ENCODE measurements around the gene OR6A2.
A peak's percentile ranks its signal among the peaks of the same experiment; 100 is the strongest.
"Not testable (repeated sequence)": the region's sequence is repeated elsewhere in the genome, so short reads cannot be mapped to it uniquely, and the experiment has no call there.

OR6A2 gene

DNA sequence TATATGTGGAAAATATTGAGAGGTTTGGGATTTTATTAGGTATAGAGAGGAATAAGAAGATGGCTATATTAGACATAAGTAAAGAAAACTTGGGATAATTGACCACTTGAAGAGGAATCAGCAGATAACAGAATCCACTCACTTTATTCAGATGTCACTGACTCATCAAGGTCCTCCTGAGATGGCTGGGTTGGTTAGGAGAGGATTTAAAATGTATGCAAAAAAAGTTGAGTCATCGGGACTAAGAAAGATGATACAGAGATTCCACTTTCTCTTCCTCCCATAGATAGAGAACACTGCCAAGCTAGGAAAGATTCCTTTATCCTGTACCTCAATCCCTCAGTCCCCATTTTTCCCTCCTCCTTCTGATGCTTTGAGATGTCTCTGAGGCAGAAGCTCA is at the start of gene OR6A2:
Gene OR6A2, minus strand, starts transcription at position 288 of the 400 bp plus-strand sequence. CDS start 3,981 bp downstream, outside the sequence.
- DNase-seq: no peak

DNA sequence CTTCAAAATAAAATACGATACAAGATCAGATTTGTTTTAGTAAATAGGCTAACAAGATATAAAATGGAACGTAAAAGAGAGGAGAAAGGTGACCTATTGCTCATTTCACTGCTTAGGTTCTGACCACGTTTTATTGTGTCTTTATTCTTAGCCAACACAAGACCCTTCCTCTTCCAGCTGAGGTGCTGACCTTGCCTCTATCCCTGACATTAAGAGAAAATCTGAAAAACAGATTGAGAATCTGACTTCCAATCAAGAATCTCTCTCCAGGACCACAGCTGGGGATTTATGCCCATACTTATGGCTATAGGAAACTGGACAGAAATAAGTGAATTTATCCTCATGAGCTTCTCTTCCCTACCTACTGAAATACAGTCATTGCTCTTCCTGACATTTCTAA is 45.9 kb upstream of the OR6A2 start, which contains the start of gene OR10A5:
Gene OR10A5, plus strand, starts transcription at position 301 of the 400 bp plus-strand sequence. Its CDS starts 0 bp downstream, at position 301.
- DNase-seq: no peak

DNA sequence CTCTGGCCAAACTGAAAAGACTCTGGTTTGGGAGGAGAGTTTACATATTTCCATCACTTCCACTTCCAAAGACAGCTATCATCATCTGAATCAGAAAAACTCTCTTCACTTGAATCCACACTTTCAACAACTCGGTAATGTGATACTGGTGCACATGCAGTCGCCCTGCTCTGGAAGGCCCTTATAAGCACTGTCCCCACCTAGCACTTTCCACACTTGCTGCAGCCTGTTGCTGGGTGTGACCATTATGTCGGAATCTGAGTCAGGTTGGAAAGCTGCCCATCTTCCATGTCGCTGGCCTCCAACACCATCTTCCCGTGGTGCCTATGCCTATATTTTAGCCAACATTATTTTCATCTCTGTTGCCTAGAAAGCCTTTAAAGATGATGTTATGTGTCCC is 44.9 kb upstream of the OR6A2 start:
- no peak for DNase-seq

DNA sequence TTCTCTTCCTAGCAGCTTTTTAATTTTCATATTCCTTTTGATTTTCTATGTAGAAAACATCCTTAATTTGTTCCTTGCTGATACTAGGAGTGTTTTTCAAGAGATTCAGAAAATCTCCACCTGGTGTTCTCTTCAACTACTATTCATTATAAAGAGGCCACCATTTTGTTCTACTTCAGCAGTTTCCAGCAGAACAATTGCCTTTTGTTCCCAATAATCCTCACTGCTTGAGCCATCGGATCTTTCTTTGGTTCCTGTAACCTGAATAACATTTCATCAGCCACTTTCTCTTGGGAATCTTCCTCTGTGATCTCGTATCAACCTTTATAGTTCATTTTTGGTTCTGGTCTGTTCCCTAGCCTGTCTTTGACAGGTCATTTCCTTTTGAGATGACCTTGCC is 44.2 kb upstream of the OR6A2 start:
- DNase-seq: no peak

DNA sequence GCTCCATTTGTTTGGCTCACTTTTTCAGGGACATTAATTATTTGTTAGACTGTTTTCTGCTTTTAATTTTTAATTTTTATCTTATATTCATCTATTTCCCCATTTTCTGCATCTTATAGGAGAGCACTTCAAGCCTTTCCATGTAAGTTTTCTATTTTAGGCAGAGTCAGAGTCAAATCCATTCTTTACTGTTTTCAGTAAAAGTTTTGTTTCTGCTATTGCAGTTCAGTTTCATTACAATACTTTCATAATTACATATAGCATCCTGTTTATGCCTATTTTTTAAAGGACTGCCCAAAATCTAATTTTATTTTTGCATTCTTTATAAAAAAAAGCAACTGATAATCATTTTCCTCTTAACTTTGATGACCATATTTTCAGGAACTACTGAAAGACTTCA is 42.2 kb upstream of the OR6A2 start:
- DNase-seq: no peak

DNA sequence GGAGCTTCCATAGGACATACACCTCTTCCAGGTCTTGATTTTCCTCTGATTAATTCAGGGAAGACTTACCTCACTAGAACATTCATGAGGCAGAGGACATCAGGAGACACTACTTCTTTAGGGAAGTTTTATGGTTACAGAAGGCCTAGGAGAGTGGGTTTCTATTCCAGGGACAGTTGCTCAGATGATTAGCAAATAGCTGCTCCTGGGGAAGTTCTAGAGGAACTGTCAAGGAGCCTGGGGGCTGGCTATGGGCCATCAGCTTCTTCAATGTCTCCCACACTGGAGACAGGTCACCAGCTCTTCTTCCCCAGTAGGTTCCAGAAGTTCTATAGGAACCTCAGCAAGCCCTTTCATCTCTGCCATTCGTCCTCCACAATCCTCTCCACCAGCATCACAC is 34.5 kb upstream of the OR6A2 start:
- no peak for DNase-seq

DNA sequence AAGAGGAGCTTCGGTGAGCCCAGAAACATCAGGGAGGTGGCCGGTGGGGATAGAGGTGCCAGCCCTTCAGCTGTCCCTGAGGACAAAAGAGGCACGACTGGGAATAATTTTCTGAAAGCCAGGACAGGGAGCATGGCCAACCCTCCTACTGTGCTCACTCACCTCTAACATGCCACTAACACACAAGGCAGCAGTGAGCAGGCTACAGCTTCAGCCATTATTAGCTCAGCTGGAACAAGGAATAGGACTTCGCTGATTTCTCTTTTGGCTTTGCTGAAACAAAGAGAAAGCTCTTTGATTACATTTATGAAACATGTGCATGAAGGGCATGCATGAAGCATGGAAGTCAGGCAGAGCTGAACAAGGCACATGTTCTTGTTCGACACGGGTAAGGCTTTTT is 33.9 kb upstream of the OR6A2 start:
- DNase-seq: no peak

DNA sequence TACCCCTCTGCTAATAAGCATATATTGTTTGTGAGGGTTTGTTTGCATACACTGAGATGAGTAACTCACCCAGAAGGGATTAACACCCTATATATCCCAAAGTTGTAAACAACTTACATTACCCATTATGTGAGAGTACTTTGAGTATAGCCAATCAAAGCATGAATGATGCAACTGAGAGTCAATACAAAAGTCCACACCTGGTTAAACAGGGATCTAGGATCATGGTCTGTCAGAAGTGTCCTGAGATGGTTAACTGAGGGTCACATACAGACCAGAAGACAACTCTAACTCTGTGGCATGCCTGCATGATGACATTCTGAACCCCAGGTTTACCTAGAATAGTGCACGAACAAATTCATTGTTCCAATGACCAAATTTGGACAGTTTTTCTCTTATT is 28.6 kb upstream of the OR6A2 start:
- no peak for DNase-seq

DNA sequence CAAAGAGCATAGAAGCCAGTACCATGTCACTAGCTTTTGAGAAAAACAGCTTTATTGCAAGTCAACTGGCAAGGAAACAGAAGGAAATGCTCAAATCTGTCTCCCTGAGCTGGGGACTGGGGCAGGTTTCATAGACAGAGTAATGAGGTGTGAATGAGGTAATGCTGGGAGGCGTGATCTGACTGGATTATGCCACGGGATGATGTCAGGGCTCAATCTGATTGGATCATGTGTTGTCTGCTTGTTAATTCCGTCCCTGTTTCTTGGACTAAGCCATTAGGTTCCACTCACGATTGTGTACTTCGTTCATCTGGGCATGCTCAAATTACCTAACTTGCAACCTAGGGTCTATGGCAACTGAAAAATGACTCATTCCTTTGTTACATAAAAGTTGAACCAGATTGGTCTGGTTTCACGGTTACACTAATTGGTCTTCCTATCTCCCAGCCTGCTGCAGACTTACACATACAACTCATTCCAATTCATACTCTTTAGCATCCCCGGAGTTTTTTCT is 25.8 kb upstream of the OR6A2 start:
- peak; percentile 10 for DNase-seq

DNA sequence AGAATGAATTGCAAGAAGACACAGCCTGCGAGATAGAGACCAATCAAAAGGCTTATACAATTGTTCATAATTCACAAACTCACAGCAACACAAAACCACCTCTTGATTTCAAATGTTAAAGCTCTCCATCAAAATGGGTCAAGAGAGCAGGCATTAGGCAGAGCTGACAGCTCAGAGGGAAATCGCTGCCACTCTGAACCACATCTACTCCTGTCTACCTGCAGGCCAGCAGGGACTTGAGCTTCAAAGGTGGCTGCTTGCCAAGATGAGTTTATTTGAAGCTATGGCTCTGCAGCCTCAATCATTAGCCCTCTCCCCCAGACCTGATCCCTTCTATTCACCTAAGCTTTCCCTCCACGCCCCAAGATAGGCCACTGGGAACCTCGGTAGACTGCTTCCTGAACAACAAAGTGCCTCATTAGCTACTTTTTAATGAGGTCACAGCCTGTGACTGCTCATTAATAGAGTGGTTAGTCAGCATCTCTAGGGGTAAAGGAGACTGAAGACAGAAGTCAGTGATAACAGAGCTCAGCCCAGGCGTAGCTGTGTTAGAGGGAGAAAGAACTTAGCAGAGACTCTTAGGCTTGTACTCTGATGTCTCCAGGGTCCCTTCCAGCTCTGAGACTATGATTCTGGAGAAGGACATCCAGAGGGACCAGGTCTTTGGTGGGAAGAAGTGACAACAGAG is 24.8 kb upstream of the OR6A2 start:
- no peak for DNase-seq

DNA sequence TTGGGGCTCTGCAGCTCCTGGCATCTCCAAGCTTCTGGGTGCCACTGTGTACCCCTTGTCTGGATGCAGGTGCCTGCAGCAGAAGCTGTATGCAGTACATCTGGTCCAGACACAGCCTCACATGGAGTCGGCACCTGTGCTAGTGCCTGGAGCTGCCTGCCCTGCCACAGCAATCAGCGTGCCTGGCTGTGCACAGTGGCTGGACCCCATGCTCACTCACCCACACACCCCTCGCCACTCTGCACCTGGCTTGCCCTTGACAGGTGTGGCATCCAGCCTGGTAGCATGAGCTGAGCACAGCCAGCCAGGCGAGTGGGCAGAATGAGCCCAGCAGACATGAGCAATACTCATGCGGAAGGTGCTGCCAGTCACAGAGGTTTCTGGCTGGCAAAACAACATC is 19.5 kb upstream of the OR6A2 start:
- no peak for DNase-seq

DNA sequence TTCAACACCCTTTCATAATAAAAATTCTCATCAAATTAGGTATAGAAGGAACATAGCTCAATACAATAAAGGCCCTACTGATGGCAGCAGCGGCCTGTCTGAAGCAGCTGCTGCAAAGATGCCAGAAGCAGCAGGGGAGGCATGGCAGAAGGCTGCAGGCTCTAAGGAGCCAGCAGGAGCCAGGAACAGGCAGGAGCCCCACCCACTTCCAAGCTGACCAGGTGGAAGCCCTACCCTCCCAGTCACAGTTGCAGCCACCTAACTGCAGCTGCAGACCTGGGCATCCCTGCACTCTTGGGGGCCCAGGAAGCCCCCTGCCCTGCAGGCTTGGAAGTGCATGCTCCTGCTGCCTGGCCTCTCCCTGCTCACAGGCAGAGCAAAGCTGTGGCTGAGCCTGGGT is 18.2 kb upstream of the OR6A2 start:
- DNase-seq: peak; percentile 28

DNA sequence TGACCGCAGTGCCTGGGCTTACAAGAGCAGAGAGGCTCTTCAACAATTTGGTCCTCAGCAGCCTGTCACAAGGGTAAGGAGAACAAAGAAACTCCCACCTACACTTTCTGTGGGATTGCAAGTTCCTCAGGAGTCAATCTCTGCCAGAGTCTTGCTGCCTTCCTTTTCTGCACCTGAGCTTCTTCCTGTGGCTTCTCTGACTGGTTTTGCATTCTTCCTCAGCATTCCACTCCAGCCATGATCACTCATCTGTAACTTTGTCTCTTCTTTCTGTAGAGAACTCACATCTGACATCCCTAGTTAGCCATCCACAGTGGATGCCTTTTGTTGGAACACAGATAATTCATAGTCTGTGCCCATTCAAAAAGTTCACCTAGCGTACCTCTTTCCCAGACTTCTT is 14.2 kb upstream of the OR6A2 start:
- no peak for DNase-seq

DNA sequence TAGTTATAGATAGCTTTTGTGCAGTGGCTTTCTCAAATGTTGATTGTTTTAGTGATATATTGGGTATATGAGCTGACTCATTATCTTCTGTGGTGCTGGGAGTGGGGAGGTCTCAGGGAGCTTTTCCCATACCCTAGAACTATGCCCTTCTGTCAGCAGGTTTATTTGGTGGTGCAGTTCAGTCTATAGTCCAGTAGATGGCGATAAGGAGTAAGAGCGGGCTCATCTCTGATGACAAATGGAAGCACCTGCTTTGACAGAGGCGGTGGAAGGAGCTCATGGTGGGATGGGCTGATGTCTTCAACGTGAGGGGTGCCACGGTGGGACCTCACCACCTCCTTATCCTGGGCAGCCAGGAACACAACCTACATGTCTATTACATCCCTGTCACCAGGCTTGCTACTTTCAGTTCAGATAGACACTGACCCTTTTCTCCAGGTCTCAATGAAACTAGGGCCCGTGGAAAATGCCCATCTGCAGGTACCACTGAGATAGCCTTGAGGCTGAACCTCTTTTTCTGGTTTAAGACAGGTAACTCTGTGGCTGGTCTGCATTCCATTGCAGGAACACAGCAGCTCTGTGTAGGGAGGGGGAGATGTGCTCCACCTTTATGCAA is 13.0 kb upstream of the OR6A2 start:
- peak; percentile 72 for DNase-seq

DNA sequence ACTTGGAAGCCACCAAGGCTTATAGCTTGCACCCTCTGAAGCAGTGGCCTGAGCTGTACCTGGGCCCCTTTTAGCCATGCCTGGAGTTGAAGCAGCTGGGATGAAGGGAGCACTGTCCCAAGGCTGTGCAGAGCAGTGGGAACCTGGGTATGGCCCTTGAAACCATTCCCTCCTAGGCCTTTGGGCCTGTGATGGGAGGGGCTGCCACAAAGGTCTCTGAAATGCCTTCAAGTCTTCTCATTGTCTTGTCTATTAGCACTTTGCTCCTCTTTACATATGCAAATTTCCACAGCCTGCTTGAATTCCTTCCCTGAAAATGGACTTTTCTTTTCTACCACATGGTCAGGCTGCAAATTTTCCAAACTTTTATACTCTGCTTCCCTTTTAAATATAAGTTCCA is 1.6 kb upstream of the OR6A2 start:
- DNase-seq: not testable (repeated sequence)

DNA sequence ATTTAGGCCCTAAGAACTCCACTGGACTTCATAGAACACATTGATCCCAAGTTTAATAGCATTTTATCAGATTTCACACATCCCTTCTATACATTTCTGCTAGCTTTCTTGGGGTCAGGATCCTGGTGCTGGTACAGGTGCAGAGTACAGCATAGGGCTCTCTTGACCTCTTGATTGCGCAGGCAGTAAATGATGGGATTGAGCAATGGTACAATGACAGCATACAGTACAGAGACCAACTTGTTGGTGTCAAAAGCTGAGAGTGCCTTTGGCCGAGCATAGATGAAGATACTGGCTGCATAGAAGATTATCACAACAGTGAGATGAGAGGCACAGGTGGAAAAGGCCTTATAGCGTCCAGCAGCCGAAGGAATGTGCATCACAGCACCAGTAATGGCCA is 4.8 kb downstream of the OR6A2 start:
- DNase-seq: no peak

DNA sequence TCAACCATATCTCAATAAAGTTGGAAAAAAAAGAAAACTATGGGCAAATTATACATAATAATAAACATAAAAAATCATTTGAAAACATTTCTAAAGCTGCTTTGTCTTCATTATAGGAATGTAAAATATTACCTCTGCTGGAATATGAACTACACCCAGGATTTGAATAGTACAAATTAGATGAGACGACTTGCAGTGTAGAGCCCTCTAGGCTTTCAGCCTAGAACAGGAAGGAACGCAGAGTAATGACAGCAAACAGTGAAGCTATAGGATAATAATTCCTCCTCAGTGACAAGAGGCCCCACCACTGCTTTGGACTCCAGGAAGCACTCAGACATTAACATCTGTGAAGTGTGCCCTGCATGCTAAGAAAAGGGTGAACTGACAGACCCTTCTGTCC is 8.9 kb downstream of the OR6A2 start:
- DNase-seq: no peak

DNA sequence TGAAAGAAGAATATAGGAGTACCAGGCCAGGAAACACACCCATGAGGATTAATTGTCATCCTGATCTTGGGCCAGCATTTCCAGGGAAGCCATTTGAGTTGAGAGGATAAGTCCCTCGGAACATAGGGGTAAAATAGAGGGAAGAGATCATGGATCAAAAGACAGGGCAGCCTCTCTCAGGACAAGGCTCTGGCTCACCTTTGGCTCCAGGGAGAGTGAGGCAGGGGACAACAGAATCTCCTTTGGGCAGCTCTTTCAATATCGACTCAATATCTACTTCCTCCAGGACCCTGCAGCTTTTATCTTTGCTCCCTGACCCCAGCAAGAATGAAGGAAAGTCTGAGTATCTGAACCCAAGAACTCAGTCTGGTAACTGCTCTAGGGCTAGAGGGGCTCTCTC is 16.8 kb downstream of the OR6A2 start, which contains the start of gene OR2AG1:
Gene OR2AG1, plus strand, starts transcription at position 301 of the 400 bp plus-strand sequence. CDS start 2,018 bp downstream, outside the sequence.
- DNase-seq: no peak

DNA sequence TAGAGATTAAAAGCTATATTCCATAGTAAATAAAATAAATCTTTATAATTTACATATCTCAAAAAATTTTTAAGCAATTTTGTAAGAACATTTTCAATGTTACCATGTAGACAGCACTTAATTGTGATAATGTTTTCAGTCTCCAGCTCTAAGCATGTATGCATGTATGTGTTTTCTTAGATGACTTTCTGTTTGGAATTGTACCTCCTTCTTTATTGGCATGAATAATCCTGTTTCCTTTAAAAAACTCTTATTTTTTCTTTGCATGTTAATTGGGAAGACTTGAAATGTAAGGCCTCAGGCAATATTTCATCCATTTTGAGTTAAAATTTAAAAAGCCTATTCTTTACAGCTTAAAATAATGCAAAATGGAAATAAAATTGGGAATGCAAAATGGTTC is 18.7 kb downstream of the OR6A2 start:
- no peak for DNase-seq

DNA sequence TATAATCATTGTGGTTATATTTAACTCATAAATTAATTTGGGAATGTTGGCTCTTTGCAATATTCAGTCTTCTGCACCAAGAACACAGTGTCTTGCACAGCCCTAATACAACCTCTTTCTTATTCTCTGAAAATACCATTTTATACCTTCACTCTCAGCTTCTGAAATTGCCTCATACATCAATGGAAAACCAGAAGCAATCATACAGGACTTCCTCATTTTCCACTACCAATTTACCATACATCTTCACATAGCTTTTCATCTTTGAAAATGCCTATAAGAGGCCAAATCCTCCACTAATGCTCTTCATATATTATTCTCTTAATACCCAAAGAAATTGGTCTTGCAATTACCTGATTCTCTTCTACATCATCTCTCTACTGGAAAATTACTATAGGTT is 21.0 kb downstream of the OR6A2 start:
- DNase-seq: no peak

DNA sequence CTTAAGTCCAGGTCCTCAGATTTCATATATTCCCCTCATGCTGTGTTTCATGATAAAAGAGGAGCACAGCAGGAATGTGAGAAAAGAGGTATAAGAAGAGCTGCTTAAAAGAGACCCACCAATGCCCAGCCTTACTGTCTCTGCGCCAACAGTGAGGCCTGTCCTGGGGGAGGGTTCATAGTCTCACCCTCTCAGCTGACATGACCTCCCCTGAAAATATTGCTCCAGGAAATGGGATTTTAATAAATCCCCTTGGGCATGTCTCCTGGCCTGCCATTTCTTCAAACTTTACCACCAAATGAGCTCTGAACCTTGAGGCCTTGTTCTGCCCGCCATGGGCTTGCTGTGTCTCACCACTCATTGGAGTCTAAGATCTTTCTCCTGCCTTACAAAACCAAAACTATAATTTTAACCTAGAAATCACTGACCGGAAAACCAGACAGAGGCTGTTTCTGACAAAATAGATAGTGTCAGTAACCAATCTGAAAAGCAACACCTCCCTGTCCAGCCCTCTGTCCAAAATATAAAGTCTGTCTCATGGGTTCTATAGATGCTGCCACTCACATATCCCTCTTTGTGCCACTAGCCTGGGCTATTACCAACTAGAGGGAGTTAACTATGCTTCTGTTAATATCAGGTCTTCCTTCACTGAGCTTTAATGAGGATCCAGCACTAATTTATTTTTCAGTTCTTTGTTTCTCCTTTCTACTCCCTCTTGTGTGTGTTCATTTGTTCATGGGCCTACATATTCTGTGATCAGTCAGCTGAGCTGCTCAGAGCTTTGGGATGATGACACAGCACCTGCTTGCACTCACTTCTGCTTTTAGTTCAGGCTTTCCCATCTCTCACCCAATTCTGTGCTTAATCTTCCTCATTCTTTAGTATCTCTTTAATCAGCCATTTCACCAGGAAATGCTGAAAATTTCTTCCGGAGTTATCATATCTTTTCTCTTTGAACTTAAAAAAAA is 27.3 kb downstream of the OR6A2 start, which contains the start of gene OR2AG2:
Gene OR2AG2, minus strand, starts transcription at position 51 of the 968 bp plus-strand sequence. CDS start 3,019 bp downstream, outside the sequence.
- no peak for DNase-seq

DNA sequence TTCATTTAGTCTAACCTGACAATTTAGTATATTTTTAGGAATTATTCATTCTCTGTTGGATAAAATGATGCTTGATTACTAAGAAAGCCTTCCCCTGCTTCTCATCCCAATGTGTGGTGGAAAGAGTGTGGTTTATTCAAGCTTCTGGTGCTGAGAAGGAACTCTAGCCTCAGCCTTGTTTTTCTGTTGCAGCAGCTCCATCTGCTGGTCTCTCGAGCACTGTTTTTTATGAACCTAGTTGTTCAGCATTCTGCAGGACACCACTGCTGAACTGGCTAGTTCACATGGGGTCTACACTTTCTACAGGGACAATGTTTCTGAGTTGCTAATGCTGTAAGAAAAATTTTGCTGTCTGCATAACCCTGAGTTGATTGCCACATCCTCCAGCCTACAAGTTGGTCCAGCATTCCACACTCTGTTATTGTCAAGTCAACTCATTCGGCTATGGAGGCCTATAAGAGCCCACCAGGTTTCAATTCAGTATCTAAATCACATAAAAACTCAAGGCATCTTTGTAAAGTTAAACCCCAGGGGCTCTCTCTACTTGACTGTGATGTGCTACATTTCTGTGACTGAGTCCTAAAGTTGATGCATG is 42.0 kb downstream of the OR6A2 start:
- DNase-seq: peak; percentile 76

DNA sequence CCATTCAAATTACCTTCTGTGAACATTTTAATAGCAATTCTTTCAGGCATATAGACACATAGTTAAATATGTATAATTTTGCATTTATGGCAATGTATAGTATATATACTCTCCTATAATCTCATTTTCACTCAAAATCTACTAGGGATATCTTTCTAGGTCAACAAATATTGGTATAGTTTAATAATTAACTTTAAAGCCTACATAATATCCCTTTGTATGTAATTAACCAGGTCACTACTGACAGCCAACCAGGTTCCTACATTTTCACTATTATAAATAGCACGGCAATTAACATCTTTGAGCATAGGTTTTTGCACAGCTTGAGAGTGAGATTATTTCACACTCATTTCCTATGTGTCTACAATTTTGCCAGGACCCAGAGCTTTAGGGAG is 43.5 kb downstream of the OR6A2 start:
- no peak for DNase-seq

Measured in NCI-H82 (cell line).